Upper lobe of left lung (tissue), 6 donors: ENCODE results near the gene DDX39A. TPM values are rescaled to one million over a fixed set of nuclear protein-coding genes. Genes with fewer than 3 reads are reported as not detected.
"Not testable (repeated sequence)": the region's sequence is repeated elsewhere in the genome, so short reads cannot be mapped to it uniquely, and the experiment has no call there.

Experiments used
- ATAC-seq, 2 donors: fragments of 200-7000 bp; cut with Tn5 transposase; one replicate each; pipeline ENCODE4 v1.9.1; 2022; ENCODE audit warnings: mild to moderate bottlenecking in 2 of 2, moderate library complexity in 2 of 2; ENCODE audit not compliant: low FRiP score in 2 of 2
- DNase-seq, 2 donors: peaks; one replicate each; pipeline ENCODE4 v3.0.0-alpha.2; 2019 to 2020
- H3K27ac ChIP-seq, 4 donors: fragments of 200-600 bp; sonication (generic); one replicate each; pipeline ENCODE4 v1.5.1; 2016 to 2019
- H3K27me3 ChIP-seq, 4 donors: fragments of 200-600 bp; sonication (generic); one replicate each; pipeline ENCODE4 v1.5.1; 2017 to 2019
- H3K36me3 ChIP-seq, 4 donors: fragments of 200-600 bp; sonication (generic); one replicate each; pipeline ENCODE4 v1.5.1; 2016 to 2019
- H3K4me1 ChIP-seq, 4 donors: fragments of 200-600 bp; sonication (generic); one replicate each; pipeline ENCODE4 v1.5.1; 2018 to 2019
- H3K4me3 ChIP-seq, 4 donors: fragments of 200-600 bp; sonication (generic); one replicate each; pipeline ENCODE4 v1.5.1; 2017 to 2019; ENCODE audit warnings: mild to moderate bottlenecking in 2 of 4, moderate library complexity in 1 of 4
- H3K9me3 ChIP-seq, 4 donors: fragments of 200-600 bp; sonication (generic); one replicate each; pipeline ENCODE4 v1.5.1; 2018 to 2019
- EP300 ChIP-seq, 4 donors: sonication (generic); formaldehyde crosslinking; IDR thresholded peaks; one replicate each; pipeline ENCODE4 v1.5.1; 2017; ENCODE audit warnings: antibody characterized with exemption in 4 of 4, control low read depth in 2 of 4
- POLR2A ChIP-seq, 4 donors: fragments of 450-650 bp; IDR thresholded peaks; one replicate each; pipeline ENCODE4 v1.5.1; 2016 to 2017; ENCODE audit warnings: antibody characterized with exemption in 4 of 4, mild to moderate bottlenecking in 2 of 4
- POLR2AphosphoS5 ChIP-seq, 2 donors: sonication (generic); formaldehyde crosslinking; IDR thresholded peaks; one replicate each; pipeline ENCODE4 v1.5.1; 2017; ENCODE audit warnings: antibody characterized with exemption in 2 of 2
- WGBS, 2 donors: methylation state at CpG; one replicate each; pipeline ENCODE4 v1.1.5; 2017 to 2018; 5-methylcytosine and 5-hydroxymethylcytosine counted together
- total RNA-seq, 6 donors: library from RNA; depleted of rRNA in 4 of 6; stranded (reverse); fragments of >200 nt in 4 of 6; gene quantifications; one replicate each; pipeline versions ENCODE4 v1.1.0 to v1.2.1, GENCODE V29; 2016 to 2021
- TF ChIP-seq, protein P1 (sequence below), 6 experiments: fragments of 450-650 bp in 4 of 6; fragments of 200-600 bp in 2 of 6; sonication (generic) in 2 of 6; IDR thresholded peaks; one replicate each; pipeline ENCODE4 v1.5.1; 2016 to 2019; ENCODE audit warnings: antibody characterized with exemption in 6 of 6
- donor health status: DM: no; HTN: no; CAD: no; lungs with moderate emphysema.
- donor health status: DM: no; HTN: yes; CAD: no; lungs with severe emphysema.

DDX39A gene
- total RNA-seq, 6 donors from 2014 or later, result 47.6 to 189 (median 86.0) TPM

DNA sequence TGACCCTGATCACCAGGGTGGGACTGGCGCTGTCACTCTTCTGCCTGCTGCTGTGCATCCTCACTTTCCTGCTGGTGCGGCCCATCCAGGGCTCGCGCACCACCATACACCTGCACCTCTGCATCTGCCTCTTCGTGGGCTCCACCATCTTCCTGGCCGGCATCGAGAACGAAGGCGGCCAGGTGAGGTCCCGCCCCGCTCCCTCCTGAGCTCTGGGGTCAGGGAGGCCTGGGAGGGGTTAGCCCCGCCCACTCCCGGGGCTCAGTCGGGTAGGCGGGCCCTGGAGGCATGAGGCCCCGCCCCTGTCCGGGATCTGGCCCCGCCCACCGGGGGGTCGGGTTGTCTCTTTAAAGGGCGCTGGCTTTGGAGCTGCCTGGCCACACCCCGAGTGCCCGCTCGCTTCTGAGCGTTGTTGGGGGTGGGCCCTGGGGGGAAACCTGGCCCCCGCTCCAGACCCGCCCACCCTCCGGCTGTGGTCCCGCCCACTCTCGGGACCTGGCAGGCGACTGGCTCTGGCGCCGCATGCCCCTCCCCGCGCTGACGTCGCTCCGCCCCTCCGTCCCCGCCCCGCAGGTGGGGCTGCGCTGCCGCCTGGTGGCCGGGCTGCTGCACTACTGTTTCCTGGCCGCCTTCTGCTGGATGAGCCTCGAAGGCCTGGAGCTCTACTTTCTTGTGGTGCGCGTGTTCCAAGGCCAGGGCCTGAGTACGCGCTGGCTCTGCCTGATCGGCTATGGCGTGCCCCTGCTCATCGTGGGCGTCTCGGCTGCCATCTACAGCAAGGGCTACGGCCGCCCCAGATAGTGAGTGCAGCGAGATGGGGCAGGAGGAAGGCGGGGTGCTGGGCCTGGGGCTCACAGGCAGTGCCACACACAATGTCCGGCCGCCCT, 13.1 kb downstream of the DDX39A start:
- peak; percentile 87 to 98 for DNase-seq
- 66 to 68% methylated on average over 22 to 30 of the region's 61 CpGs for WGBS, 2 donors
- H3K27me3 ChIP-seq, result no peaks in the 10 kb centered on the region
- peaks cover 61 to 100% (median 93%) of the 10 kb centered on the region in 4 donors for H3K36me3 ChIP-seq
- TF ChIP-seq EP300 (IDR thresholded peaks at IDR 0.05) (peak in 1 of 4 donors; percentile 6), POLR2A (IDR thresholded peaks at IDR 0.05) (no peak), POLR2AphosphoS5 (IDR thresholded peaks at IDR 0.05) (peak in 1 of 2 donors; percentile 51)
- TF ChIP-seq, protein P1, sequence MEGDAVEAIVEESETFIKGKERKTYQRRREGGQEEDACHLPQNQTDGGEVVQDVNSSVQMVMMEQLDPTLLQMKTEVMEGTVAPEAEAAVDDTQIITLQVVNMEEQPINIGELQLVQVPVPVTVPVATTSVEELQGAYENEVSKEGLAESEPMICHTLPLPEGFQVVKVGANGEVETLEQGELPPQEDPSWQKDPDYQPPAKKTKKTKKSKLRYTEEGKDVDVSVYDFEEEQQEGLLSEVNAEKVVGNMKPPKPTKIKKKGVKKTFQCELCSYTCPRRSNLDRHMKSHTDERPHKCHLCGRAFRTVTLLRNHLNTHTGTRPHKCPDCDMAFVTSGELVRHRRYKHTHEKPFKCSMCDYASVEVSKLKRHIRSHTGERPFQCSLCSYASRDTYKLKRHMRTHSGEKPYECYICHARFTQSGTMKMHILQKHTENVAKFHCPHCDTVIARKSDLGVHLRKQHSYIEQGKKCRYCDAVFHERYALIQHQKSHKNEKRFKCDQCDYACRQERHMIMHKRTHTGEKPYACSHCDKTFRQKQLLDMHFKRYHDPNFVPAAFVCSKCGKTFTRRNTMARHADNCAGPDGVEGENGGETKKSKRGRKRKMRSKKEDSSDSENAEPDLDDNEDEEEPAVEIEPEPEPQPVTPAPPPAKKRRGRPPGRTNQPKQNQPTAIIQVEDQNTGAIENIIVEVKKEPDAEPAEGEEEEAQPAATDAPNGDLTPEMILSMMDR (IDR thresholded peaks at IDR 0.05), result peak; percentile 88 to 98 (median 96)
- ATAC-seq, result peak; percentile 81 to 88
- peaks cover 0 to 35% (median 15%) of the 10 kb centered on the region in 4 donors for H3K4me1 ChIP-seq
- peak overlapping the region in 3 of 4 donors; percentile 21 to 40 (median 33) for H3K4me3 ChIP-seq
- no peaks in the 10 kb centered on the region for H3K9me3 ChIP-seq
- peak overlapping the region; percentile 49 to 87 (median 76) for H3K27ac ChIP-seq

DNA sequence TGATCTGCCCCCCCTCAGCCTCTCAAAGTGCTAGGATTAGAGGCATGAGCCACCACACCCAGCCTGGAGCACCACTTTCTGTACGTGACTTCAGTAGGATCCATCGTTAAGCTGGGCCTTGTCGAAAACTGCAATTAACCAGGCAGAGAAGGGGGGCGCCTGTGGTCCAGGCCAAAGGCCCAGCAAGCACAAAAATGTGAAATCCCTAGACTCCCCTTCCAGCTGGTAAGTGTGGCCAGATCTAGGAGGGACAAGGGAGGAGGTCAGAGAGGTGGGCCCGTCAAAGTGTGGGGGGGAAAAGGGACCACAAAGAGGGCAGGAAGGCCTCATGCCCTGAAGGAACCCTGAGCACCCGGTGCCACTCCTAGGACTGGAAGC, 13.8 kb downstream of the DDX39A start:
- peak overlapping the region in 2 of 4 donors; percentile 21 to 33 for H3K4me3 ChIP-seq
- 83 to 84% methylated on average over 5 to 6 of the region's 6 CpGs for WGBS, 2 donors

DNA sequence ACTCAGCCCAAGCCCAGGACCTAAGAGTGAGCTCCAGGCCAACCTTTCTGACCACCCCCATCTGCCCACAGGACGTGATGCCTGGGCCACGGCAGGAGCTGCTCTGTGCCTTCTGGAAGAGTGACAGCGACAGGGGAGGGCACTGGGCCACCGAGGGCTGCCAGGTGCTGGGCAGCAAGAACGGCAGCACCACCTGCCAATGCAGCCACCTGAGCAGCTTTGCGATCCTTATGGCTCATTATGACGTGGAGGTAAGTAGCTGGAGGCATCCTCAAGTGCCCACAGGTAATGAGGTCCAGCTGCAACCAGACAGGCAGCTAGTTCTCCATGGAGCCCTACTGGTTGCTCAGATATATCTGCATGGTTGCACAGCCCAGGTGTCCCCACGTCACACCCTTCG, 14.8 kb downstream of the DDX39A start:
- ATAC-seq (no peak), DNase-seq (no peak)
- Histone ChIP-seq H3K4me3 (no peak overlapping the region), H3K9me3 (no peaks in the 10 kb centered on the region), H3K27ac (no peak overlapping the region), H3K4me1 (peaks cover 0 to 18% (median 5%) of the 10 kb centered on the region in 4 donors), H3K27me3 (no peaks in the 10 kb centered on the region), H3K36me3 (peaks cover 52 to 99% (median 89%) of the 10 kb centered on the region in 4 donors)
- whole genome bisulfite sequencing, 2 donors, result 89 to 91% methylated on average over 5 to 9 of the region's 9 CpGs
- no peak for TF ChIP-seq POLR2AphosphoS5 (IDR thresholded peaks at IDR 0.05)
- TF ChIP-seq EP300 (IDR thresholded peaks at IDR 0.05), result no peak
- TF ChIP-seq, protein P1 (IDR thresholded peaks at IDR 0.05), result no peak
- no peak for TF ChIP-seq POLR2A (IDR thresholded peaks at IDR 0.05)

More for the DNA sequence above, 13.8 kb downstream of the DDX39A start:
- Histone ChIP-seq H3K27ac (peak overlapping the region in 3 of 4 donors; percentile 75 to 87 (median 77)), H3K36me3 (peaks cover 61 to 100% (median 92%) of the 10 kb centered on the region in 4 donors), H3K4me1 (peaks cover 0 to 29% (median 12%) of the 10 kb centered on the region in 4 donors), H3K9me3 (no peaks in the 10 kb centered on the region), H3K27me3 (no peaks in the 10 kb centered on the region)
- TF ChIP-seq, protein P1 (IDR thresholded peaks at IDR 0.05), result no peak
- TF ChIP-seq POLR2AphosphoS5 (IDR thresholded peaks at IDR 0.05), result no peak
- no peak for TF ChIP-seq EP300 (IDR thresholded peaks at IDR 0.05)
- TF ChIP-seq POLR2A (IDR thresholded peaks at IDR 0.05), result no peak
- no peak for DNase-seq
- no peak for ATAC-seq

DNA sequence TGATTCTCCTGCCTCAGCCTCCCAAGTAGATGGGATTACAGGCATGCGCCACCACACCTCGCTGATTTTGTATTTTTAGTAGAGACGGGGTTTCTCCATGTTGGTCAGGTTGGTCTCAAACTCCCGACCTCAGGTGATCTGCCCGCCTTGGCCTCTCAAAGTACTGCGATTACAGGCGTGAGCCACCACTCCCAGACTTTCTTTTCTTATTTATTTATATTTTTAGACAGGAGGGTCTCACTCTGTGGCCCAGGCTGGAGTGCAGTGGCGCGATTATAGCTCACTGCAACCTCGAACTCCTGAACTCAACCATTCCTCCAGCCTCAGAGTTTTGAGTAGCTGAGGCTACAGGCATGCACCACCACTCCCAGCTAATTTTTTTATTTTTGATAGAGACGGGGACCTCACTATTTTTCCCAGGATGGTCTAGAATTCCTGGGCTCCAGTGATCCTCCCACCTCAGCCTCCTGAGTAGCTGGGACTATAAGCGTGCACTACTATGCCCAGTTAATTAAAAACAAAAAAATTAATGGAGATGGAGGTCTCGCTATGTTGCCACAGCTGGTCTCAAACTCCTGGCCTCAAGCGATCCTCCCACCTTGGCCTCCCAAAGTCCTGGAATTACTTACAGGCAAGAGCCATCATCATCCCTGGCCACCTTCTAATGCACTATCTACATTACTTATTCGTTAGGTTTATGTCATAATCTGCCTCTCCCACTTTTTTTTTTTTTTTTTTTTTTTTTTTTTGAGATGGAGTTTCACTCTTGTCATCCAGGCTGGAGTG, 15.8 kb downstream of the DDX39A start:
- H3K9me3 ChIP-seq, DNase-seq, H3K4me3 ChIP-seq, ATAC-seq, H3K27me3 ChIP-seq: not testable (repeated sequence)
- peaks cover 0 to 15% (median 5%) of the 10 kb centered on the region in 4 donors for H3K4me1 ChIP-seq
- WGBS, 2 donors, result 92 to 95% methylated on average over 15 of the region's 15 CpGs
- peak overlapping the region in 1 of 4 donors; percentile 14 for H3K27ac ChIP-seq
- H3K36me3 ChIP-seq, result peaks cover 43 to 97% (median 85%) of the 10 kb centered on the region in 4 donors
